ENCODE results near the gene AFG1L.

AFG1L gene

DNA sequence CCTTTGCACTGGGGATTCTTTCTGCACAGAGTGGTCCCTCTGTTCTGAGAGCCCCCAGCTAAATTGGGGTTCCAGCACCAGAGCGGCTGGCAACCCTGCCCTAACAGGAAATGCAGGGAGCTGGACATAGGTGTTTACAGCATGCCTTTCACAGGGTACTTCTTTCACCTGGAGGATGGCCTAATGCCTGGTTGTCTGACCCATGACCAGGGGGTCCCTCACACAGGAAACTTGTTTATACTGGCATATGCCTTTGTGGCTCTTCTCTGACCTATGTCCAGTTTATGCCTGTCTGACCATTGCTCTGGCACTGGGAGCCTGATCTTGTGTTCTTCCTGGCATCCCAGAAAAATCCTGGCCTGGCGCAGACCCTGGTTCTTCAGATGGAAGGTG lies 66.1 kb downstream of the AFG1L start:
- DNase-seq (ENCODE audit: low read depth) = no peak
- TF ChIP-seq, protein P1, sequence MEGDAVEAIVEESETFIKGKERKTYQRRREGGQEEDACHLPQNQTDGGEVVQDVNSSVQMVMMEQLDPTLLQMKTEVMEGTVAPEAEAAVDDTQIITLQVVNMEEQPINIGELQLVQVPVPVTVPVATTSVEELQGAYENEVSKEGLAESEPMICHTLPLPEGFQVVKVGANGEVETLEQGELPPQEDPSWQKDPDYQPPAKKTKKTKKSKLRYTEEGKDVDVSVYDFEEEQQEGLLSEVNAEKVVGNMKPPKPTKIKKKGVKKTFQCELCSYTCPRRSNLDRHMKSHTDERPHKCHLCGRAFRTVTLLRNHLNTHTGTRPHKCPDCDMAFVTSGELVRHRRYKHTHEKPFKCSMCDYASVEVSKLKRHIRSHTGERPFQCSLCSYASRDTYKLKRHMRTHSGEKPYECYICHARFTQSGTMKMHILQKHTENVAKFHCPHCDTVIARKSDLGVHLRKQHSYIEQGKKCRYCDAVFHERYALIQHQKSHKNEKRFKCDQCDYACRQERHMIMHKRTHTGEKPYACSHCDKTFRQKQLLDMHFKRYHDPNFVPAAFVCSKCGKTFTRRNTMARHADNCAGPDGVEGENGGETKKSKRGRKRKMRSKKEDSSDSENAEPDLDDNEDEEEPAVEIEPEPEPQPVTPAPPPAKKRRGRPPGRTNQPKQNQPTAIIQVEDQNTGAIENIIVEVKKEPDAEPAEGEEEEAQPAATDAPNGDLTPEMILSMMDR (IDR thresholded peaks at IDR 0.05; ENCODE audit: control insufficient read depth, insufficient read depth, low read depth, low read length, missing control alignments) = no peak
- no peak overlapping the region for H3K4me3 ChIP-seq (ENCODE audit: control insufficient read depth, low read depth, low read length)

DNA sequence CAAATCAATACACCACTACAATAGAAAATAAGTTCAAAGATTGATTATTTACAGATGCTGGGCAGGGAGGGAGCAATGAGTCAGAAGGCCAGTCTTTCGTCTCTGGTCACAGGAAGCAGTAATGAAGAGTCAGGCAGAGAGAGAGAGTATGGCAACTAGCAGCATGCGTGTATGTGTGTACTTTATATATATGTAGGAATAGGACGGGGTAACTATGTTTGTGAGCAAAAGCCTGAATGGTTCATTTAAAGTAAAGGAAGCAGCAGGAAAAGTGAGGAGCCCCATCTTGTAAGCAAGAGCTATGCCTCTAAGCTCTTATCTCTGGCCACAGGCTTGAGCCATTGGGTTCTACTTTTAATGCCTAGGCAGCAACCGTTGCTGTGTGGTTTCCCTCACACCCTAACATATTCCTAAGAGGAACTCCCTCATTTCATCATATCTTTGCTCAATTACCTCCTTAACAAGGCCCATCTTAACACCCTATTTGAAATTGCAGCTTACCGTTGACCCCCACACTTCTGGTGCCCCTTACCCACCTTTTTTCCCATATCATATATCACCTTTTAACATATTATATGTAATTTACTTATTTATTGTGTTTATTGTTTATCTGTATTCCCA lies 66.6 kb downstream of the AFG1L start:
- TF ChIP-seq, protein P1 (IDR thresholded peaks at IDR 0.05; ENCODE audit: control insufficient read depth, insufficient read depth, low read depth, low read length, missing control alignments) = no peak
- H3K4me3 ChIP-seq (ENCODE audit: control insufficient read depth, low read depth, low read length) = no peak overlapping the region
- no peak for DNase-seq (ENCODE audit: low read depth)

DNA sequence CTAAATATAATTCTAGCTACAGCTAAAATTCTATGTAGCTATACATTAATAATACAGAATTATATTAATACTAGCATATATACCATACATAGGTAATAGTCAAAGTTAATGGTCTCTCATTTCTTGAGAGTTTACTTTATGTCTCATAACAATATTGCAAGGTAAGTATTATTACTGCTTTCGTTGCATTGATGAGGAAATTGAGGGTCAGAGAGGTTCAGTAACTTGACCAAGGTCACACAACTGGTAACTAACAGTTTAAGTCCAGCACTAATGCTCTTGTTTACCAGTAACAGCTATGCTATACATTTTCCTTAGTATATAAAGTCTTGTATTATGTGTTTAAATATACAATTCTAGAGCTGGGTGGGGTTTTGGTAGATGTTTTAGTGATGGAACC lies 67.6 kb downstream of the AFG1L start:
- TF ChIP-seq, protein P1 (IDR thresholded peaks at IDR 0.05; ENCODE audit: control insufficient read depth, insufficient read depth, low read depth, low read length, missing control alignments) = no peak
- no peak for DNase-seq (ENCODE audit: low read depth)
- H3K4me3 ChIP-seq (ENCODE audit: control insufficient read depth, low read depth, low read length) = no peak overlapping the region

DNA sequence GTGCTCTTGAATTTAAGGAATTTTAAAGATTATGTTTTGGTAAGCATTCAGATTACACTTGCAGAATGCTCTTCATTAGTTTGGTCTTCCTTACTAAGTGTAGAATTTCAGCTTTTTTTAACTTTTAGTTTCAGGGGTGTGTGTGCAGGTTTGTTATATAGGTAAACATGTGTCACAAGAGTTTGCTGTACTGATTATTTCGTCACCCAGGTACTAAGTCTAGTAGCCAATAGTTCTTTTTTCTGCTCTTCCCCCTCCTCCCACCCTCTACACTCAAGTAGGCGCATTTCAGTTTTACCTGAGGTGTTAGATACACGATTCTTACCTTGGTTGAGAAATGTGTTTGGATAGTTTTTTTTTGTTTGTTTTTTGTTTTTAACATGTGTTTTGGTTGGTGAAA lies 68.3 kb downstream of the AFG1L start:
- TF ChIP-seq, protein P1 (IDR thresholded peaks at IDR 0.05; ENCODE audit: control insufficient read depth, insufficient read depth, low read depth, low read length, missing control alignments) = no peak
- no peak overlapping the region for H3K4me3 ChIP-seq (ENCODE audit: control insufficient read depth, low read depth, low read length)
- no peak for DNase-seq (ENCODE audit: low read depth)

DNA sequence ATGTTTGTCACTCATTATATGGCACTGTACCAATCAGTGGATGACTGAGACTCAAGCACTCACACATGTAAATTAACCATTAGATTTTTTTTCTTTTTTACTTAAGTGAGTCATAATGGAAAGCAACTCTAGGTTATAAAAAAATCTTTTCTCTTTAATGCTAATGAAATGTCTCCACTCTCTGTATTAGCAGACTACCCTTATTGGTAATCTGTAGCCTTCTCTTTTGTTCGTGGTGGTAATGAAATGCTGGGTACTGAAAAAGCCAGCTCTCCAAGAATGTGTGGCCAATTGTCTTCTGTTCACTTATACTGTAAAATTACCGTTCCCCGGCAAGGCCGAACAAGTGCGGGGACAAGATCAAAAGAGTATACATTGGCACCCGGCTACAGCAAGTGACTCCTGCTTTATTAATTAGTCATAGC lies 69.0 kb downstream of the AFG1L start:
- TF ChIP-seq, protein P1 (IDR thresholded peaks at IDR 0.05; ENCODE audit: control insufficient read depth, insufficient read depth, low read depth, low read length, missing control alignments) = no peak
- DNase-seq (ENCODE audit: low read depth) = no peak
- H3K4me3 ChIP-seq (ENCODE audit: control insufficient read depth, low read depth, low read length) = no peak overlapping the region

DNA sequence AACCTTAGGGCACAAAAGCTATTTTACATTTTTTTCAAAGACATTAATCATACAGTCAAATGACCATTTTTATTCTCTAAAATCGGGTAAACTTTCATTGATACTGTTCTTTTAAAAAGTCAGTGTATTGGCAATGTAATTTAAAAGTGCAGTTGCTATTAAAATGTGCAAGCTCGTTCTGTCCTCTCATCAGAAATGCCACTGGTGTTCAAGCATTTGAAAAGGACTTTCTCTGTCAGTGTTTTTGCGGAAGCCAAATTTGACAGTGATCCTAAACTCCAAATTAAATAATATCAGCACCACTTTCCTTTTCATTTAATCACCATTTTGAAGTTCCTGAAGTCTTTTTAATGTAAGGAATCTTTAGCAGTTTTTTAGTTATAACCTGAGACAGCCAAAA lies 69.6 kb downstream of the AFG1L start:
- TF ChIP-seq, protein P1 (IDR thresholded peaks at IDR 0.05; ENCODE audit: control insufficient read depth, insufficient read depth, low read depth, low read length, missing control alignments) = no peak
- no peak overlapping the region for H3K4me3 ChIP-seq (ENCODE audit: control insufficient read depth, low read depth, low read length)
- no peak for DNase-seq (ENCODE audit: low read depth)

DNA sequence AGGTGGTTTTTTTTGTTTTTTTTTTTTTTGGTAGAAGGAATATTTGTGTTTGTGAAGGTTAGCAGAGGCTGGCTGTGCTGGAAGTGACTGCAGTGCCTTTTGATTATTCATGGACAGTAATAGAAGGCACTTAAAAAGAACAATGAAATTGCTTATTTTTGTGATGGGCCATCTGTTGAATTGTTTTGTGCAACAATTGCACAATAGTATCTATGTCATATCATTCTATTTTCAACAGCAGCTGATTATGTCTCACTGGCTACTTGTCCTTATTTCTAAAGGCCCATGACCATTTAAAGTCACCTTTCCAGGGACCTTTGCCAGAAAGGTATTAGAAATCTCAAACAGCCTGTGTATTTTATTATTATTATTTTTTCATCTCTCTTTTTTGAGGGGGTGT lies 70.6 kb downstream of the AFG1L start:
- DNase-seq (ENCODE audit: low read depth) = no peak
- TF ChIP-seq, protein P1 (IDR thresholded peaks at IDR 0.05; ENCODE audit: control insufficient read depth, insufficient read depth, low read depth, low read length, missing control alignments) = no peak

More for the DNA sequence above, 70.6 kb downstream of the AFG1L start:
- H3K4me3 ChIP-seq (ENCODE audit: control insufficient read depth, low read depth, low read length) = no peak overlapping the region

Measured in AG09309 (cell line).